Measurements from ENCODE around the gene KIF2A. TPM values are rescaled to one million over a fixed set of nuclear protein-coding genes. Genes with fewer than 3 reads are reported as not detected.
"Not testable (repeated sequence)": the region's sequence is repeated elsewhere in the genome, so short reads cannot be mapped to it uniquely, and the experiment has no call there.

KIF2A gene
- total RNA-seq, 1 donor from 2014 or later: 96.2 TPM

DNA sequence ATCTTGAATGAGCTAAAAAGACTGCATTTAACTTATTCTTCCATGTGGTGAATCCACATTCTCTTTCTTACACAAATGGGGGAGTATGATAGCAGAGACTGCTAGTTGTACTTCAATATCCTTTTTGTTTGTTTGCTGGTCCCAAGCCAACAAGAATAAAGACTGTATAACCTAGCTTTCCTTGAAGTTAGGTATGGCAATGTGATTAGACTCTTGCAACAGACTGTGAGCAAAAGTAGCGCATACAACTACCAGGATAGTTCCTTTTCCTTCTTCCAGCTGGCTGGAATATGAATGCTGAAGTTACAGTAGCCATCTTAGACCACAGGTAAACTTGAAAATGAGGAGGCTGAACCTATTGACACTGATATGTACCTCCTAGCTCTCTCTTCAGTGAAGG, 17.9 kb upstream of the KIF2A start:
- H3K4me3 Mint-ChIP-seq: no peak overlapping the region
- no peaks in the 10 kb centered on the region for H3K36me3 Mint-ChIP-seq (ENCODE audit: low read depth)

DNA sequence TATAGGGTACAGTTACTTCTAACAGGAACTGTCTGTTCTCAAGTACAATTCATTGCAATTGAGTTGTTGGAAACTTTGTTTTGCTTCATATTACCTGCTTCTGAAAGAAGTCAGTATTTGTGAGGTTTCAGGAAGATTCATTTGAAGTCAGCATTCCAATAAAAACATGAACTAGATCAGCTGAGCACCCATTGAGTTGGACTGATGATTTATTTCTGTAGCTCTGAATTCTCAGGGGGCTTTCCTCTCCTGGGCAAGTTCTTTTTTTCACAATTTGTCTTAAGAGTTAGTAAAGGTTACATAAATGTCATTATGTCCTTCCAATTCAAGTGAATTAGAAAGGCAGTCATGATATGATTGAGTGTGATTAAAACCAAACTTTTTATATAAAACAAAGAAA, 16.2 kb upstream of the KIF2A start:
- H3K36me3 Mint-ChIP-seq (ENCODE audit: low read depth): no peaks in the 10 kb centered on the region
- no peaks in the 10 kb centered on the region for H3K27me3 Mint-ChIP-seq (ENCODE audit: low read depth)
- no peaks in the 10 kb centered on the region for H3K4me1 Mint-ChIP-seq
- H3K27ac Mint-ChIP-seq (ENCODE audit: unreplicated experiment): no peak overlapping the region
- H3K9me3 Mint-ChIP-seq: no peaks in the 10 kb centered on the region
- no peak for DNase-seq (ENCODE audit: low read depth, low spot score)
- TF ChIP-seq, protein P1, sequence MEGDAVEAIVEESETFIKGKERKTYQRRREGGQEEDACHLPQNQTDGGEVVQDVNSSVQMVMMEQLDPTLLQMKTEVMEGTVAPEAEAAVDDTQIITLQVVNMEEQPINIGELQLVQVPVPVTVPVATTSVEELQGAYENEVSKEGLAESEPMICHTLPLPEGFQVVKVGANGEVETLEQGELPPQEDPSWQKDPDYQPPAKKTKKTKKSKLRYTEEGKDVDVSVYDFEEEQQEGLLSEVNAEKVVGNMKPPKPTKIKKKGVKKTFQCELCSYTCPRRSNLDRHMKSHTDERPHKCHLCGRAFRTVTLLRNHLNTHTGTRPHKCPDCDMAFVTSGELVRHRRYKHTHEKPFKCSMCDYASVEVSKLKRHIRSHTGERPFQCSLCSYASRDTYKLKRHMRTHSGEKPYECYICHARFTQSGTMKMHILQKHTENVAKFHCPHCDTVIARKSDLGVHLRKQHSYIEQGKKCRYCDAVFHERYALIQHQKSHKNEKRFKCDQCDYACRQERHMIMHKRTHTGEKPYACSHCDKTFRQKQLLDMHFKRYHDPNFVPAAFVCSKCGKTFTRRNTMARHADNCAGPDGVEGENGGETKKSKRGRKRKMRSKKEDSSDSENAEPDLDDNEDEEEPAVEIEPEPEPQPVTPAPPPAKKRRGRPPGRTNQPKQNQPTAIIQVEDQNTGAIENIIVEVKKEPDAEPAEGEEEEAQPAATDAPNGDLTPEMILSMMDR (conservative IDR thresholded peaks at IDR 0.05): no peak
- no peak overlapping the region for H3K4me3 Mint-ChIP-seq

More for the DNA sequence above, 17.9 kb upstream of the KIF2A start:
- no peak for DNase-seq (ENCODE audit: low read depth, low spot score)
- TF ChIP-seq, protein P1 (conservative IDR thresholded peaks at IDR 0.05): no peak
- no peaks in the 10 kb centered on the region for H3K4me1 Mint-ChIP-seq
- no peaks in the 10 kb centered on the region for H3K9me3 Mint-ChIP-seq
- H3K27me3 Mint-ChIP-seq (ENCODE audit: low read depth): no peaks in the 10 kb centered on the region
- H3K27ac Mint-ChIP-seq (ENCODE audit: unreplicated experiment): no peak overlapping the region

DNA sequence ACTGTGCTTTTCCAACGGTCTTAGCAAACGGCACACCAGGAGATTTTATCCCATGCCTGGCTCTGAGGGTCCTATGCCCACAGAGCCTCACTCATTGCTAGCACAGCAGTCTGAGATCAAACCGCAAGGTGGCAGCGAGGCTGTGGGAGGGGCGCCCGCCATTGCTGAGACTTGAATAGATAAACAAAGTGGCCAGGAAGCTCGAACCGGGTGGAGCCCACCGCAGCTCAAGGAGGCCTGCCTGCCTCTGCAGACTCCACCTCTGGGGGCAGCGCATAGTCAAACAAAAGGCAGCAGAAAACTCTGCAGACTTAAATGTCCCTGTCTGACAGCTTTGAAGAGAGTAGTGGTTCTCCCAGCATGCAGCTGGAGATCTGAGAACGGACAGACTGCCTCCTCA, 14.2 kb upstream of the KIF2A start:
- not testable (repeated sequence) for H3K27ac Mint-ChIP-seq (ENCODE audit: unreplicated experiment); H3K27me3 Mint-ChIP-seq (ENCODE audit: low read depth); H3K4me3 Mint-ChIP-seq; H3K4me1 Mint-ChIP-seq; DNase-seq (ENCODE audit: low read depth, low spot score); H3K9me3 Mint-ChIP-seq; H3K36me3 Mint-ChIP-seq (ENCODE audit: low read depth)
- TF ChIP-seq, protein P1 (conservative IDR thresholded peaks at IDR 0.05): peak; percentile 27

DNA sequence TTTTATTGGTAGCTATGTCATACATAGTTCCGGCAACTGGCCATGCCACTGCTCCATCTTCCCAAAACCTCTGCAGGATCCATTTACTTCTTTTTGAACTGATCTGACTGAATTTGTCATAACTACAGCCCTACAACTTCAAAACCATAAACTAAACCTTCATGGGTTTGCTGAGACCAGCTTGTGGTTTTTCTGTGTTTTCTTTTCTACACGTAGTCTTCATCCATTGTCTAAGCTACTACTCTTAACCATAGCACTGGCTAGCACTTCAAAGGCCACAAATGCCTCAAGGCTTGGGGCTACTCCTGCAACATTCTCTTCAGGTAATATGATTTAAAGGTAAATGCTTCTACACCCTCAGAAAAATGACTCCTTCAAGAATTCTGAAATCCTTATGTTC, 9.0 kb upstream of the KIF2A start:
- Mint-ChIP-seq H3K27ac (ENCODE audit: unreplicated experiment) (no peak overlapping the region), H3K4me3 (no peak overlapping the region), H3K4me1 (no peaks in the 10 kb centered on the region), H3K36me3 (ENCODE audit: low read depth) (no peaks in the 10 kb centered on the region), H3K27me3 (ENCODE audit: low read depth) (peaks cover 5% of the 10 kb centered on the region), H3K9me3 (no peaks in the 10 kb centered on the region)
- TF ChIP-seq, protein P1 (conservative IDR thresholded peaks at IDR 0.05): no peak
- DNase-seq (ENCODE audit: low read depth, low spot score): no peak

DNA sequence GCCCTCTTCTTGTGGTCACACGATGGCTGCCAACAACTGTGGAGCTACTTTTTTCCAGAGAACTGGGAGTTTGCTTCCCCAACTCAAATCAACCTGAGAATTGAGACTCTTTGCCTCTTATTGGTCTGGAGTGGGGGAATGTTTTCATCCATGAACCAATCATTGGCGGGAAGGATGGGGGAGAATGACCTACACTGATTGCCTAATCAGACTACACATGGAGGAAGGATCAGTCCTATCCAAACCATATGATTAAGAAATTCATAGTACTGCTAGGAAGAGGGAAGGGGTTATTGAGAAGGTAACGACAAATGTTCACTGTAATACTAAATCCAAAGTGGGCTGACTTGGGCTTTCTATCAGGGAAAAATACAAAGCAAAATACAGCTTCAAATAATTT, 7.9 kb upstream of the KIF2A start:
- Mint-ChIP-seq H3K4me1 (no peaks in the 10 kb centered on the region), H3K4me3 (no peak overlapping the region), H3K9me3 (no peaks in the 10 kb centered on the region), H3K36me3 (ENCODE audit: low read depth) (no peaks in the 10 kb centered on the region), H3K27ac (ENCODE audit: unreplicated experiment) (no peak overlapping the region), H3K27me3 (ENCODE audit: low read depth) (peaks cover 5% of the 10 kb centered on the region)
- TF ChIP-seq, protein P1 (conservative IDR thresholded peaks at IDR 0.05): no peak
- DNase-seq (ENCODE audit: low read depth, low spot score): no peak

DNA sequence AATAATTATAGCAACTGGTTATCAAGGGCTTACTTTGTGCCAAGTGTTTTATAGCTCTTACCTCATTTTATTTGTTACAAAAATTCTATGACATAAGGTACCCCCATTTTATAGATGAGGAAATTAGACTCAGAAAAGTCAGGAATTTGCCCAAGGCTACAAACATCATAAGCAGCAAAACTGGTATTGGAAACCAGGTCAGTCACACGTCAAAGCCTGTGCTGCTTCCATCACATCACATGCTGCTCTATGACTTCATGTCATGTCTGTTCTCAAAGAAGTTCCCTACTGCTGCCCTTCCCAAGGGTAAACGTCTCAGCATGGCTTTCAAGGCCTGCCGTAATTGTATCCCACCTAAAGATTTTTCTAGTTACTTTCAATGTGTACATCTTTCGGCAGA, 6.9 kb upstream of the KIF2A start:
- DNase-seq (ENCODE audit: low read depth, low spot score): no peak
- peaks cover 5% of the 10 kb centered on the region for H3K27me3 Mint-ChIP-seq (ENCODE audit: low read depth)
- no peak overlapping the region for H3K4me3 Mint-ChIP-seq

More for the DNA sequence above, 6.9 kb upstream of the KIF2A start:
- no peaks in the 10 kb centered on the region for H3K9me3 Mint-ChIP-seq
- H3K4me1 Mint-ChIP-seq: no peaks in the 10 kb centered on the region
- TF ChIP-seq, protein P1 (conservative IDR thresholded peaks at IDR 0.05): no peak
- H3K27ac Mint-ChIP-seq (ENCODE audit: unreplicated experiment): no peak overlapping the region
- no peaks in the 10 kb centered on the region for H3K36me3 Mint-ChIP-seq (ENCODE audit: low read depth)
